Rectal smooth muscle tissue (tissue), 1 donor: Measurements from ENCODE around the gene KMT2C.

ENCODE experiments used
- H3K27ac ChIP-seq: one replicate; pipeline ENCODE4 v1.7.0; 2013; ENCODE audit warnings: low read depth, low read length, inconsistent platforms
- H3K27me3 ChIP-seq: one replicate; pipeline ENCODE4 v1.7.0; 2013; ENCODE audit warnings: low read length; ENCODE audit not compliant: control insufficient read depth, insufficient read depth
- H3K36me3 ChIP-seq: one replicate; pipeline ENCODE4 v1.7.0; 2013; ENCODE audit warnings: low read length; ENCODE audit not compliant: control insufficient read depth, insufficient read depth
- H3K4me1 ChIP-seq: one replicate; pipeline ENCODE4 v1.7.0; 2013; ENCODE audit warnings: low read length; ENCODE audit not compliant: control insufficient read depth, insufficient read depth
- H3K4me3 ChIP-seq: one replicate; pipeline ENCODE4 v1.7.0; 2013; ENCODE audit warnings: low read length
- H3K9ac ChIP-seq: one replicate; pipeline ENCODE4 v1.7.0; 2013; ENCODE audit warnings: low read length

The KMT2C gene

DNA sequence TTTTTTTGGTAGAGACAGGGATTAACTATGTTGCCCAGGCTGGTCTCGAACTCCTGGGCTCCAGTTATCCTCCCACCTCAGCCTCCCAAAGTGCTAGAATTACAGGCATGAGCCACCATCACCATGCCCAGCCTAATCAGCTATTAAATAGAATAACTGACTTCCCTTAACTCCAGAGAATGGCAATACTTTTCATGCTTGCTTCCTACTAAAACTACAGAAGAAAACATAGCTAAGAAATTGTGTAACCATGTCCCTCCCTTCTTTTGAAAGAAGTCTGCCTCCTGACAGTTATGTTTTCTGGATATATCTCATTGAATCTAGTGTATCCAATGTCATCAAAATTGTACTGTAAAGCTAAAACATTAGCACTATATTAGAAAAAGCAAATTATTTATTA, 95.6 kb downstream of the KMT2C start:
- H3K36me3 ChIP-seq = no peaks in the 10 kb centered on the region
- no peaks in the 10 kb centered on the region for H3K27me3 ChIP-seq
- no peak overlapping the region for H3K4me3 ChIP-seq
- no peak overlapping the region for H3K27ac ChIP-seq
- no peak overlapping the region for H3K9ac ChIP-seq
- H3K4me1 ChIP-seq = peaks cover 11% of the 10 kb centered on the region

DNA sequence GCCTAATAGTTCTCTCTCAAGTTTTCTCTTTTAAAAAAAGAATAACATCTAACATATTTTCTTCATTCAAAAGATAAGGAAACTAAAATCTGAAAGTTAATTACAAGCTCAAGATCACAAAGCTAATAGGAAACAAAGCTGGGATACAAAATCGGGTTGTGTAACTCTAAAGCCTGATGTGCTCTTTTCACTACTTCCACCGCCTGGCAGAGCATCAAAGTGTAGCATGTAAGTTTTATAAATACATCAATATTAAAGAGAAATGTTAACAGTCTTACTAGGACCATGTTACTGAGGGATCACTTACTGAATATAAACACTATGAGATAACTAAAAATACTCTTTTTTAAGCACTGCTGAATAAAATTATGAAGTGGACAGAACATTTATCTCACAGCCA, 97.2 kb downstream of the KMT2C start:
- H3K9ac ChIP-seq = no peak overlapping the region

GRCh38 chr7:152336754-152337368, 98.9 kb downstream of the KMT2C start:
- Histone ChIP-seq H3K9ac (no peak overlapping the region), H3K4me1 (peaks cover 11% of the 10 kb centered on the region), H3K36me3 (no peaks in the 10 kb centered on the region), H3K27ac (no peak overlapping the region), H3K27me3 (no peaks in the 10 kb centered on the region), H3K4me3 (no peak overlapping the region)

More for the DNA sequence above, 97.2 kb downstream of the KMT2C start:
- Histone ChIP-seq H3K27me3 (no peaks in the 10 kb centered on the region), H3K27ac (no peak overlapping the region), H3K36me3 (no peaks in the 10 kb centered on the region), H3K4me1 (peaks cover 11% of the 10 kb centered on the region), H3K4me3 (no peak overlapping the region)

- no peaks in the 10 kb centered on the region for H3K27me3 ChIP-seq
- no peak overlapping the region for H3K27ac ChIP-seq
- H3K36me3 ChIP-seq = no peaks in the 10 kb centered on the region
- no peak overlapping the region for H3K4me3 ChIP-seq
- no peak overlapping the region for H3K9ac ChIP-seq
- H3K4me1 ChIP-seq = peaks cover 7% of the 10 kb centered on the region
Measured at GRCh38 chr7:152335900-152336571, 99.8 kb downstream of the KMT2C start.

- peaks cover 9% of the 10 kb centered on the region for H3K36me3 ChIP-seq
- peaks cover 6% of the 10 kb centered on the region for H3K4me1 ChIP-seq
- no peak overlapping the region for H3K4me3 ChIP-seq
- H3K9ac ChIP-seq = no peak overlapping the region
- no peaks in the 10 kb centered on the region for H3K27me3 ChIP-seq
- no peak overlapping the region for H3K27ac ChIP-seq
Measured at GRCh38 chr7:152333134-152333533, 102.7 kb downstream of the KMT2C start.

- no peak overlapping the region for H3K27ac ChIP-seq
- H3K4me3 ChIP-seq = no peak overlapping the region
- H3K9ac ChIP-seq = no peak overlapping the region
- peaks cover 9% of the 10 kb centered on the region for H3K36me3 ChIP-seq
- H3K27me3 ChIP-seq = no peaks in the 10 kb centered on the region
- H3K4me1 ChIP-seq = peaks cover 3% of the 10 kb centered on the region
Measured at GRCh38 chr7:152330827-152331226, 105.0 kb downstream of the KMT2C start.

DNA sequence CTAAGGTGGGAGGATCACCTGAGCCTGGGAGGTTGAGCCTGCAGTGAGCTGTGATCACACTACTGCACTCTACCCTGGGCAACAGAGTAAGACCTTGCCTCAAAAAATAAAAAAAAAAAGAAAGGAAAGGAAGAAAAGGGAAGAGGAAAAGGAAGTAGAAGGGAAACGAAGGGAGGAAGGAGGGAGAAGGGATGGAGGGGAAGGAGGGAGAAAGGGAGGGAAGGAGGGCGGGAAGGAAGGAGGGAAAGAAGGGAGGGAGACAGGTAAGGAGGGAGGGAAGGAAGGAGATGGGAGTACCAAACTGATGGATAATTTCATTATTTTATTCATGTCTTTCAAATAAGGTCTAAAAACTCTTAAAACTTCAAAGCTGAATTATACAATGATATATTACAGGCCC, 106.3 kb downstream of the KMT2C start:
- no peak overlapping the region for H3K4me3 ChIP-seq
- H3K27me3 ChIP-seq = no peaks in the 10 kb centered on the region
- no peak overlapping the region for H3K27ac ChIP-seq
- H3K36me3 ChIP-seq = peaks cover 9% of the 10 kb centered on the region
- no peak overlapping the region for H3K9ac ChIP-seq
- no peaks in the 10 kb centered on the region for H3K4me1 ChIP-seq

DNA sequence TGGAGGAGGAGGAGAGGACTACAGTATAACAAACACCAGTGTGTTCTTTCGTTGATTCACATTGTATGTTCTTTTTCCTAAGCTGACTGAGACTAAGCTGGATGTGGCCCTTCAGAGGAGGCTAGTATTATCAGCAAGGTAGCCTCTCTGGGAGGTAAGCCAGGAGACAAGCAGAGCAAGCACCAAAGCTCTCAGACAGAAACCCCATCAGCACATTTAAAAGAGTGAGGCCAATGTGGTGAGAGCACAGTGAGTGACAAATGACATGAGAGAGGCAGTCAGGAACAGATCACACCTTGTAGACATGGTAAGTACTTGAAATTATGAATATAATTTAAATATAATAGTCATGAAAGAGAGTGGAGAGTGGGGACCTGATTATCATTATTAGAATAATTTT, 107.6 kb downstream of the KMT2C start:
- Histone ChIP-seq H3K27ac (no peak overlapping the region), H3K4me1 (no peaks in the 10 kb centered on the region), H3K36me3 (peaks cover 9% of the 10 kb centered on the region), H3K27me3 (no peaks in the 10 kb centered on the region), H3K9ac (no peak overlapping the region), H3K4me3 (no peak overlapping the region)

GRCh38 chr7:152315845-152316244, 120.0 kb downstream of the KMT2C start:
- Histone ChIP-seq H3K36me3 (no peaks in the 10 kb centered on the region), H3K4me3 (no peak overlapping the region), H3K4me1 (no peaks in the 10 kb centered on the region), H3K9ac (no peak overlapping the region), H3K27ac (no peak overlapping the region), H3K27me3 (no peaks in the 10 kb centered on the region)

DNA sequence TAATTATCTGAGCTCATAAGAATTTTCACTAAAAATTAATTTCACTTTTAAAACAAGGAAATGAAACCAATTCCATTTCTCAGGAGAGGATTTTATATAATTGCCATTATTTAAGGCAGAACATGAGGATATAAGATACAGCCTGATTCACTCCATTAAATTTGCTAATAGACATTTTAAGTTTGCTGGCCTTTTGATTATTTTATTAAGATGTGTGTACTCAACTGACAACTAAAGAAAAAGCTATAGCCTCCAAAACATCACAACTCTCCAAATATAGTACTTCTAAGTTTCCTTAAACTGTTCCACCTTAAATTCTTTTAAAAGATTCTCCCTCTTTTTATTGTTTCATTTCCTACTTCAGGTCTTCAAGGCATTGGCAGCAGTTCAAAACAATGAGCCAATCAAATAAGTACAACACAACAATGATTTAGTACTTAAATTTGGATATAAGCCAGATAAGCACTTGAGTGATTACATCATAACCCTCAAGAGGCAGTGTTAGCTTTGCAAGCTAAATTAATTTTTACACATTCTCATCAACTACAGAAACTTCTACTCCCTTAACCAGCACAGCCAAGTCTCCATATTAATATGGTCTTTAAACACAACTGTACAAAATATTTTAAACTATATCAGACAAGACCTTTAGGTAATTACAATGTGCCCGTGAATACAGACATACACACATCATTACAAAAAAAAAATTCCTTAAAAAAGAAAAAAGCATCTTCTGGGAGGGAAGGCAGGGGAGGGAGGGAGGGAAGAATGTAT, 121.8 kb downstream of the KMT2C start:
- Histone ChIP-seq H3K27ac (no peak overlapping the region), H3K4me1 (no peaks in the 10 kb centered on the region)

DNA sequence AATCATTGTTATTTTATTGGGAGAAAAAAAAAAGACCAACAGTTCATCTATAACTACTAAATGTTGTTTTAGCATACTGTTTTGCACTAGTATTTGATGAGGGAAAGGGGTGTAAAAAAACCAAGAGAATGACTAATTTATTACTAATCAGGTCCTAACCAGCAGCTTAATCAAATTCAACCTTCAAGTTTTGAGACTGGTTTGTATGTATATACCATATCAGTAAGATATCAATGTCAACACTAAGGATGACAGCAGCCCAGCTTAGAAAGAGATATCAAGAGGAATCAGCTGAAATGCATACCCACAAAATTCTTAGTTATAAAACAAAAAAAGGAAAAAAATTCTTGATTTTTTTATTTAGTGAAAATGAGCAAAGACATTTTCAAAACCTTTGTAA, 122.6 kb downstream of the KMT2C start:
- Histone ChIP-seq H3K27me3 (no peaks in the 10 kb centered on the region), H3K36me3 (no peaks in the 10 kb centered on the region), H3K4me1 (no peaks in the 10 kb centered on the region), H3K4me3 (no peak overlapping the region), H3K9ac (no peak overlapping the region), H3K27ac (no peak overlapping the region)

More for the DNA sequence above, 121.8 kb downstream of the KMT2C start:
- no peaks in the 10 kb centered on the region for H3K36me3 ChIP-seq
- no peak overlapping the region for H3K9ac ChIP-seq
- no peak overlapping the region for H3K4me3 ChIP-seq
- H3K27me3 ChIP-seq = no peaks in the 10 kb centered on the region

DNA sequence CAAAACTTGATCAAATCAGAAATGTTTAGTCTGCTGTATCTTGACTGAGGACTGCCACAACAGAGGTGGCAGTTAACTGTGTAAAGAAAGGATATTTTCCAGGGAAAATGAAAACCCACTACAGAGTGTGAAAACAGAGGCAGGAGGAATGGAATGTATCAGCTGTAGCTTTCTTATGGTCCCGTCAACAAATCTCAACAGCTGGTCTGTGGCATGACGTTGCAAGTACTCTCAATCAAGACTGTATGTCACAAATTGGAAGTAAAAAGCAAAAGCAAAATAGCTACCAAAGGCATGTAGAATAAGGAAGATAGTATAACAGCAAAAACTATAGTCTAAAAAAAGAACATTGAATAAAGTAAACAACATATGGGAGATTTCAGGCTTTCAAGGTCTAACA, 123.5 kb downstream of the KMT2C start:
- Histone ChIP-seq H3K4me1 (no peaks in the 10 kb centered on the region), H3K27me3 (no peaks in the 10 kb centered on the region), H3K4me3 (no peak overlapping the region), H3K9ac (no peak overlapping the region), H3K27ac (no peak overlapping the region), H3K36me3 (peaks cover 6% of the 10 kb centered on the region)
